ENCODE data around the gene QRSL1. TPM values are rescaled to one million over a fixed set of nuclear protein-coding genes. Genes with fewer than 3 reads are reported as not detected.

QRSL1 gene
- total RNA-seq, 1 experiment from 2014 or later = 8.2 TPM

Other genes with a start within 250 kb of the QRSL1 start
- 6.9 and 12.9 TPM in 2 replicates for gene RTN4IP1, start 80 bp upstream of the QRSL1 start, total RNA-seq (2014; rRNA removed; shearing (Covaris generic))

Measured in H4 (cell line).